HepG2 (cell line): ENCODE results near the gene PPP1R16B. TPM values are rescaled to one million over a fixed set of nuclear protein-coding genes. Genes with fewer than 3 reads are reported as not detected.

Experiments
- ATF6 ChIP-seq: sonication (generic); formaldehyde crosslinking; conservative IDR thresholded peaks from 2 replicates; pipeline ENCODE4 v1.4.0; 2020; ENCODE audit warnings: missing genetic modification reagents
- BORCS8-MEF2B ChIP-seq: sonication (generic); formaldehyde crosslinking; IDR thresholded peaks from 2 replicates; pipeline ENCODE4 v1.8.0; 2022; ENCODE audit warnings: mild to moderate bottlenecking, missing genetic modification reagents
- CCDC6 ChIP-seq: sonication (generic); formaldehyde crosslinking; IDR thresholded peaks from 2 replicates; pipeline ENCODE4 v1.8.1; 2022; ENCODE audit warnings: mild to moderate bottlenecking, missing genetic modification reagents, moderate library complexity
- FOXP4 ChIP-seq: sonication (generic); formaldehyde crosslinking; IDR thresholded peaks from 2 replicates; pipeline ENCODE4 v1.4.0; 2020; ENCODE audit warnings: missing genetic modification reagents
- MED8 ChIP-seq: sonication (generic); formaldehyde crosslinking; IDR thresholded peaks from 2 replicates; pipeline ENCODE4 v1.8.1; 2023; ENCODE audit warnings: mild to moderate bottlenecking, missing genetic modification reagents; ENCODE audit not compliant: insufficient replicate concordance
- NCOA5 ChIP-seq: sonication (generic); formaldehyde crosslinking; IDR thresholded peaks from 2 replicates; pipeline ENCODE4 v1.4.0; 2020; ENCODE audit warnings: missing genetic modification reagents
- NFATC3 ChIP-seq: sonication (generic); formaldehyde crosslinking; IDR thresholded peaks from 2 replicates; pipeline ENCODE4 v1.5.1; 2020; ENCODE audit warnings: mild to moderate bottlenecking, missing genetic modification reagents
- PHF21A ChIP-seq: sonication (generic); formaldehyde crosslinking; IDR thresholded peaks from 2 replicates; pipeline ENCODE4 v1.5.0; 2020; ENCODE audit warnings: mild to moderate bottlenecking, missing genetic modification reagents
- PRPF4 ChIP-seq: fragments of 200-400 bp; formaldehyde crosslinking; IDR thresholded peaks from 2 replicates; pipeline ENCODE4 v1.6.1; 2016; ENCODE audit warnings: low read length, low read depth; ENCODE audit not compliant: poor library complexity, severe bottlenecking
- SMARCE1 ChIP-seq: fragments of 450-650 bp; IDR thresholded peaks from 2 replicates; pipeline ENCODE4 v1.6.1; 2017; ENCODE audit warnings: borderline replicate concordance
- SNAPC2 ChIP-seq: sonication (generic); formaldehyde crosslinking; IDR thresholded peaks from 2 replicates; pipeline ENCODE4 v1.8.1; 2022; ENCODE audit warnings: mild to moderate bottlenecking, missing genetic modification reagents
- STAT6 ChIP-seq: sonication (generic); formaldehyde crosslinking; IDR thresholded peaks from 2 replicates; pipeline ENCODE4 v1.4.0; 2020; ENCODE audit warnings: missing genetic modification reagents, mild to moderate bottlenecking, borderline replicate concordance
- U2AF1 ChIP-seq: fragments of 200-400 bp; formaldehyde crosslinking; optimal IDR thresholded peaks from 2 replicates; pipeline ENCODE3; 2017; ENCODE audit warnings: mild to moderate bottlenecking, low read depth, low read length
- ZKSCAN8 ChIP-seq: IDR thresholded peaks from 2 replicates; pipeline ENCODE4 v1.6.1; 2016; ENCODE audit warnings: borderline replicate concordance, missing genetic modification reagents, missing compliant biosample characterization
- ZNF101 ChIP-seq: sonication (generic); formaldehyde crosslinking; IDR thresholded peaks from 2 replicates; pipeline ENCODE4 v1.4.0; 2020; ENCODE audit warnings: mild to moderate bottlenecking, low read depth, missing genetic modification reagents, borderline replicate concordance
- ZNF253 ChIP-seq: sonication (generic); formaldehyde crosslinking; IDR thresholded peaks from 2 replicates; pipeline ENCODE4 v1.8.0; 2022; ENCODE audit warnings: mild to moderate bottlenecking, missing genetic modification reagents, borderline replicate concordance
- ZNF329 ChIP-seq: sonication (generic); formaldehyde crosslinking; IDR thresholded peaks from 2 replicates; pipeline ENCODE4 v1.9.0; 2021; ENCODE audit warnings: low read depth, mild to moderate bottlenecking, missing genetic modification reagents
- ZNF335 ChIP-seq: sonication (generic); formaldehyde crosslinking; IDR thresholded peaks from 2 replicates; pipeline ENCODE4 v1.4.0; 2020; ENCODE audit warnings: missing genetic modification reagents
- ZNF362 ChIP-seq: sonication (generic); formaldehyde crosslinking; IDR thresholded peaks from 2 replicates; pipeline ENCODE4 v1.4.0; 2020; ENCODE audit warnings: missing genetic modification reagents, mild to moderate bottlenecking, borderline replicate concordance
- ZNF660 ChIP-seq: sonication (generic); formaldehyde crosslinking; IDR thresholded peaks from 2 replicates; pipeline ENCODE4 v1.5.1; 2020; ENCODE audit warnings: mild to moderate bottlenecking, low read depth, missing genetic modification reagents, borderline replicate concordance
- ZNF761 ChIP-seq: sonication (generic); formaldehyde crosslinking; conservative IDR thresholded peaks from 2 replicates; pipeline ENCODE4 v1.4.0; 2020; ENCODE audit warnings: mild to moderate bottlenecking, missing genetic modification reagents
- polyA plus RNA-seq, 8 experiments: library from polyadenylated mRNA; depleted of rRNA in 3 of 8; stranded (reverse) in 7 of 8; unstranded in 1 of 8; fragments of >200 nt; fragmentation: Illumina TruSeq in 4 of 8; extraction: Trizol in 4 of 8; gene quantifications; 2 replicates each; pipeline versions ENCODE4 v1.2.1 to v1.2.3, GENCODE V29; 2011 to 2016; ENCODE audit warnings: low read depth in 4 of 8, missing spikeins in 1 of 8, mixed read lengths in 1 of 8; ENCODE audit not compliant: insufficient read depth in 1 of 8
- total RNA-seq, 5 experiments: library from RNA; depleted of rRNA; stranded (reverse); fragments of >200 nt; fragmentation: Illumina TruSeq; extraction: Trizol; gene quantifications; 2 replicates each; pipeline ENCODE4 v1.2.3, GENCODE V29; 2016; ENCODE audit warnings: low read depth in 1 of 5

The PPP1R16B gene
- total and polyA plus RNA-seq, 2 of the 13 experiments (the other 11 are each of a cell fraction or from before 2014, with no cell fraction given) = 0.02 to 0.11 TPM

- TF ChIP-seq ZNF335 (peak; percentile 79; the same call in 1 of the 2 replicates), MED8 (CRISPR knock-in tag) (peak; percentile 82), STAT6 (CRISPR knock-in tag) (peak; percentile 82; the same call in 1 of the 2 replicates), ZNF761 (CRISPR knock-in tag) (peak; percentile 26; the same call in 1 of the 2 replicates), SMARCE1 (no peak), ZNF253 (peak; percentile 97), NFATC3 (peak; percentile 41; the same call in 1 of the 2 replicates), SNAPC2 (CRISPR knock-in tag) (peak; percentile 99), ZNF362 (CRISPR knock-in tag) (no peak; the same call in 1 of the 2 replicates), PHF21A (CRISPR knock-in tag) (peak; percentile 94), PRPF4 (no peak), NCOA5 (CRISPR knock-in tag) (peak; percentile 80; the same call in 1 of the 2 replicates), BORCS8-MEF2B (CRISPR knock-in tag) (peak; percentile 100), ZNF101 (CRISPR knock-in tag) (0 out of 2 replicates have a peak, but pooled peaks have one; percentile 31), ZNF660 (CRISPR knock-in tag) (peak; percentile 48; the same call in 1 of the 2 replicates), ATF6 (CRISPR knock-in tag) (no peak), CCDC6 (CRISPR knock-in tag) (peak; percentile 98), U2AF1 (peak; percentile 35), ZNF329 (CRISPR knock-in tag) (peak; percentile 32; the same call in 1 of the 2 replicates), FOXP4 (peak; percentile 55), ZKSCAN8 (CRISPR knock-in tag) (peak; percentile 11; the same call in 1 of the 2 replicates)
Observed at GRCh38 chr20:38926142-38926933, 120.8 kb downstream of the PPP1R16B start, which contains the start of gene FAM83D (continued).
